ENCODE measurements around the gene OR9Q1.

DNA sequence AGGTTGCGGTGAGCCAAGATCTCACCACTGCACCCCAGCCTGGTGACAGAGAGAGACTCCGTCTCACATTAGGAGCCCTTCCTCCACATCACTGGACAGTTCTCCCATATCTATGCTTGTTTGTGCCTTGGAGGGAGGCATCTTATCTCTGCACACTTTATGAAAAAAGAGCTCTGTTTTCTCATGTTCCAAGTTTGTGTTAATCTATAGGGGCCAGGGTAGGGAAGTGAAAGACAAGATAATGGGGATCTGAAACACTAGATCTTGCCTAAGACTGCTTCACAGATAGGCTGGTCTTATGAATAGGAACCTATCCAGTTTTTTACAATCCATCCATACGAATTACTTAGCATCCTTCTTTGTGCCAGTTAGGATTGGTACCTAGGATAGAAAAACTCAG is 24.1 kb downstream of the OR9Q1 start:
- TF ChIP-seq, protein P1, sequence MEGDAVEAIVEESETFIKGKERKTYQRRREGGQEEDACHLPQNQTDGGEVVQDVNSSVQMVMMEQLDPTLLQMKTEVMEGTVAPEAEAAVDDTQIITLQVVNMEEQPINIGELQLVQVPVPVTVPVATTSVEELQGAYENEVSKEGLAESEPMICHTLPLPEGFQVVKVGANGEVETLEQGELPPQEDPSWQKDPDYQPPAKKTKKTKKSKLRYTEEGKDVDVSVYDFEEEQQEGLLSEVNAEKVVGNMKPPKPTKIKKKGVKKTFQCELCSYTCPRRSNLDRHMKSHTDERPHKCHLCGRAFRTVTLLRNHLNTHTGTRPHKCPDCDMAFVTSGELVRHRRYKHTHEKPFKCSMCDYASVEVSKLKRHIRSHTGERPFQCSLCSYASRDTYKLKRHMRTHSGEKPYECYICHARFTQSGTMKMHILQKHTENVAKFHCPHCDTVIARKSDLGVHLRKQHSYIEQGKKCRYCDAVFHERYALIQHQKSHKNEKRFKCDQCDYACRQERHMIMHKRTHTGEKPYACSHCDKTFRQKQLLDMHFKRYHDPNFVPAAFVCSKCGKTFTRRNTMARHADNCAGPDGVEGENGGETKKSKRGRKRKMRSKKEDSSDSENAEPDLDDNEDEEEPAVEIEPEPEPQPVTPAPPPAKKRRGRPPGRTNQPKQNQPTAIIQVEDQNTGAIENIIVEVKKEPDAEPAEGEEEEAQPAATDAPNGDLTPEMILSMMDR (IDR thresholded peaks at IDR 0.05): no peak
- TF ChIP-seq POLR2A (IDR thresholded peaks at IDR 0.05; ENCODE audit: low read depth): no peak
- TF ChIP-seq EP300 (IDR thresholded peaks at IDR 0.05): no peak
